ENCODE results near the gene DESI1.
"Not testable (repeated sequence)": the region's sequence is repeated elsewhere in the genome, so short reads cannot be mapped to it uniquely, and the experiment has no call there.

Gene DESI1

DNA sequence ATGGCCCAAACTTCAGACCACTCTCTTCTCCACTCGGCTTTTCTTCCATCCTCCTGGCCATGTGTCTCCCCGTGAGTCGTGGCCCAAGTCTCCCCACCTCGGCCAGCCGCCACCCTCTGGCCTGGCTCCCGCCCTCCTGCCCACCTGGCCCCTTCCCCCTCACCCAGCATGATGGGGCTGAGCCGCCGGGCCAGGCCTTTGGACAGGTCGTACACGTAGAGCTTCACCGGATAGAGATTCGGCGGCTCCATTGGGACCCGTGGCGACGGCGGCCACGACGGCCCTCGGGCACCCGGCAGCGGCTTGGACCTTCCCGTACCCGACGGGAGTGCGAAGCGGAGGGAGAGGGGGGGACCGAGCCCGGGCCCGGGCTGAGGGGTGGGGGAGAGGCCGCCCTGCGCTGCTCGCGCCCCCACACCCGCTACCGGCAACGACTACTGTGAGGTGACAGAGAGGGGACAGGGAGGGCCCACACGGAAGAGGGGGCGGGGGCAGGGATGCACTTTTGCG, at the start of gene DESI1:
Gene DESI1 (minus strand): TSS at position 455 of the 510 bp plus-strand sequence. CDS start 204 bp downstream, at position 251.
- DNase-seq (ENCODE audit: low read depth), result no peak

DNA sequence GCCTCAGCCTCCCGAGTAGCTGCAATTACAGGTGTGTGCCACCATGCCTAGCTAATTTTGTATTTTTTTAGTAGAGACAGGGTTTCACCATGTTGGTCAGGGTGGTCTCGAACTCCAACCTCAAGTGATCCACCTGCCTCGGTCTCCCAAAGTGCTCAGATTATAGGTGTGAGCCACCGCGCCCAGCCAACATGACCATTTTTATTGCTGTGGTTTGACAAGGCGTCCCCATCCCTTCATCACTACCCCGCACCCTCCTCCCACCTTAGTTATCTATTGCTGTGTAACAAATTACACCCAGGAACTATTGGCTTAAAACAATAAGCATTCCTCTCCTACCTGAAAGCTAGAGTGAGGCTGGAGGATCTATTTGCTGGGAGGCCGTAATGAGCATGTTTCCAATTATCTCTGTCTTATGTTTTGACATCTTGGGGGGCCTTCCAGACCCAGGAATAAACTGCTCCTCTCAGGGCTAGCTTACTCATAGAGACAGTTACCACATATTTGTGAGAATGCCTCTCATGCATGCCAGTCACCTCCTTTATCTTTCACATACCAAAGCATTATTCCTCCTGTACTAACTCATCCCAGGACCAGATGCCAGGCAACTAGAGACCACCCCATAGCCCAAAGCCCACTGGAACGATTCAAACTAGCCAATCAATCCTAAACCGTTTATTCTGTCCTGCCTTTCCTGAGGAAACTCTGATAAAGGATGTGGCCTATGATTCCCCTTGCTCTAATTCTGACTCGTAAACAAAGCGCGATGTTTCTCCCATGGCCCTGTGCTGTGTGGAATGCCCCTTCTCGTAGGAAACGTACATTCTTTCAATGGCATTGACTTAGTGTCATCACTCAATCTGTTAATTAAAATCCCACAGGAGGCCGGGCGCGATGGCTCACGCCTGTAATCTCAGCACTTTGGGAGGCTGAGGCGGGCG, 48.4 kb upstream of the DESI1 start:
- DNase-seq (ENCODE audit: low read depth), result no peak

DNA sequence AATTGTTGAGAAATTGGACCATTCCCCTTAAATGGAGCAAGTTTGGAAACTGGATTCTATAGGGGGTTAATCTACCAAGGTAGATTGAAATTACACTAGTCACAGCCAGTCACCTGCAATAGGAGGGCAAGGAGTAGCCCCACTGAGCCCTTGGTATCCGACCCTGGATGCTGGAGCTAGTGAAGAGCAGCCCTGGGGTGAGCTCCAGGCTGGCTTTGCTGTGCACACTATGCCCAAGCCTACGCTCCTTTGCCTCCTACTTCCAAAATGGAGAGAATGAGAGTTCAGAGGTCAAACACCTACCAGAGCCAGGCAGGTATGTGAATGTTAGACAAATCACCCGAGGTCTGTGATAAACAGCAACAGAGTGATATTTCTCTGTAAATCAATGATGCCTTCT, 44.1 kb upstream of the DESI1 start:
- no peak for DNase-seq (ENCODE audit: low read depth)

DNA sequence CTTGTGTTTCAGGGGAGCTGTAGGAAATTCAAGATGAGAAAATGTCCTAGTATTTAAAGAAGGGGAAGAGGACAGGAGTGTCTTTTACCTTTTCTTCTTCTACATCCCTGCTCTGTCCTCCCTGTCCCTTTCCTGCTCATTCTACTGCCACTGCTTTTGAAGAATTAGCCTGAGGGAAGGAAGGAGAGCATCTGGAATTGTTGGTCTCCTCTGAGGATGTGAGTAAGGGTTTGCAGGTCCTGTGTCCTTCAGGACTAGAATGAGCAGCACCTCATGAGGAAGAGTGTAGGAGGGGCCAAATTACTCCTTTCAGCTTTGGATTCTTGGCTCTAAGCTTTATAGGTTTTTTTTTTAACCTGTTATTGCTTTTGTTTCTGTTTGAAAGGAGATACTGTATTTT, 43.6 kb upstream of the DESI1 start:
- no peak for DNase-seq (ENCODE audit: low read depth)

DNA sequence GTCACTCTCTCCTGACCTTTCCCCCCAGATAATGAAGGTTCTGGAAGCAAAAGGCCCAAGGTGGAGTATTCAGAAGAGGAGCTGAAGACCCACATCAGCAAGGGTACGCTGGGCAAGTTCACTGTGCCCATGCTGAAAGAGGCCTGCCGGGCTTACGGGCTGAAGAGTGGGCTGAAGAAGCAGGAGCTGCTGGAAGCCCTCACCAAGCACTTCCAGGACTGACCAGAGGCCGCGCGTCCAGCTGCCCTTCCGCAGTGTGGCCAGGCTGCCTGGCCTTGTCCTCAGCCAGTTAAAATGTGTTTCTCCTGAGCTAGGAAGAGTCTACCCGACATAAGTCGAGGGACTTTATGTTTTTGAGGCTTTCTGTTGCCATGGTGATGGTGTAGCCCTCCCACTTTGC, 42.8 kb upstream of the DESI1 start:
- DNase-seq (ENCODE audit: low read depth), result not testable (repeated sequence)

DNA sequence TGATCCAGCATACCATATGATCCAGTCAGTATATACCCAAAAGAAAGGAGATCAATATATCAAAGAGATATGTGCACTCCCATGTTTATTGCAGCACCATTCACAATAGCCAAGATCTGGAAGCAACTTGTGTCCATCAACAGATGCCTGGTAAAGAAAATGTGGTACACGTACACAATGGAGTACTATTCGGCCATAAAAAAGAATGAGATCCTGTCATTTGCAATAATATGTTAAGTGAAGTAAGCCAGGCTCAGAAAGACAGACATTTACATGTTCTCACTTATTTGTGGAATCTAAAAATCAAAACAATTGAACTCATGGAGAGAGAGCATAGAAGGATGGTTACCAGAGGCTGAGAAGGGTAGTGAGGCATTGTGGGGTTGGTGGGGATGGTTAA, 40.9 kb upstream of the DESI1 start:
- no peak for DNase-seq (ENCODE audit: low read depth)

DNA sequence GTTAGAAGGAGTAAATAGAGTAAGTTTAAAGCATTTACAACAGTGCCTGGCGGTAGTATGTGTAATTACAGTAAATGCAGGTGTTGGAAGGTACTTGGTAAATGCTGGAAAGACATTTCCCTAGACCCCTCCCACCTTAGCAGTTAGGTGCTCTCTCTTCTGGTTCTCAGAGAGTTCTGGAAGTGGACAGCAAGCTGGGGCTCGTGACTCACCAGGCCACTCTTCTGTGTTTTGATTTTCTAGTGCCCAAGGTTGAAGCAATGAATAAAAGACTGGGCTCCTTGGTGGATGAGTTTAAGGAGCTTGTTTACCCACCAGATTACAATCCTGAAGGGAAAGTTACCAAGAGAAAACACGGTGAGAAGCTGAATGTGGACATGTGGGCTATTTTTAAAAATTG, 40.2 kb upstream of the DESI1 start:
- DNase-seq (ENCODE audit: low read depth), result no peak

DNA sequence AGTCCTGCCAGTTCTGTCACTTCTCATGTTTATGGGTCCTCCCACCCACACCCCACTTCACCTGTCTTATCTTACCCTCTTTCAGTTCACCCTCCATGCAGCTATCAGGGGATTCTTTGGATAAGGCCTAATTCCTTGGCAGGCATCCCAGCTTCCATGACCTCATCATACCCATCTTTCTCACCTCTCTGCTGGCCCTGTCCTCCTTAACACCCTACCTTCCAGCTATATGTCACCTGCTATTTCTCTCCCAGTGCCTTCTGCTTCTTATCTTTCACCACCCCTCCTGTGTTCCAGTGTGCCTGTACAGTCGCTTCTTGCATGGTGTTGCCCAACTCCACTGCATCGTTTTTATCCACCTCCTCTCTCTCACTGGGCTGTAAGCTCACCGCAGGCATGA, 39.6 kb upstream of the DESI1 start:
- DNase-seq (ENCODE audit: low read depth), result no peak

DNA sequence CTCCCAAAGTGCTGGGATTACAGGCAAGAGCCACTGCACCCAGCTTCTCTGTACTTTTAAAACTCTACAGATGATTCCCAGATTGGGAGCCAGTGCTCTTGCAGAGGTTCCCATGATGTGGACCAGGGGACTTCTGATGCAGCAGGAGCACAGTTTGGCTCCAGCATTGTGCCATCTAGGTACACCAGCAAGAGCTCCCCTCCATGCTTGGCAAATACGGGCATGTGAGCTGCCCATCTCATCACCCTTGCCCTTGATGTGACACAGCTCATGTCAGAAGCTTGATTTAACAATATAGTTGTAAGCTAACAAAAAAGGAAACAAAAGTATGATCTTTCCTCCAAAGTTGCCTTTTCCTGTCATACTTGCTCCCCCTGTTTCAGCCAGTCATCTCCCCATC, 39.1 kb upstream of the DESI1 start:
- DNase-seq (ENCODE audit: low read depth), result no peak

DNA sequence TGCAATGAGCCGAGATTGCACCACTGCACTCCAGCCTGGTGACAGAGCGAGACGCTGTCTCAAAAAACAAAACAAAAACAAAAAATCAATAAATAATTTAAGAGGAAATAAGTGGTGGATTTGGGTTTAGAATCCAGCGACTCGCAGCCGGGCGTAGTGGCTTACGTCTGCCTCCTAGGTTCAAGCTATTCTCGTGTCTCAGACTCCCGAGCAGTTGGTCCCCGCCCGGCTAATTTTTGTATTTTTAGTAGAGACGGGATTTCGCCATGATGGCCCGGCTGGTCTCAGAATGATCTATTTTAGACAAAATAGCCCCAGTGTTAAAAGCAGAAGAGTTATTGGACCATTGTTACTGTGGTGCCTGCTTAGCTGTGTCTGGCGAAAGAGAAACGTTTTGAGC, 38.0 kb upstream of the DESI1 start:
- no peak for DNase-seq (ENCODE audit: low read depth)

DNA sequence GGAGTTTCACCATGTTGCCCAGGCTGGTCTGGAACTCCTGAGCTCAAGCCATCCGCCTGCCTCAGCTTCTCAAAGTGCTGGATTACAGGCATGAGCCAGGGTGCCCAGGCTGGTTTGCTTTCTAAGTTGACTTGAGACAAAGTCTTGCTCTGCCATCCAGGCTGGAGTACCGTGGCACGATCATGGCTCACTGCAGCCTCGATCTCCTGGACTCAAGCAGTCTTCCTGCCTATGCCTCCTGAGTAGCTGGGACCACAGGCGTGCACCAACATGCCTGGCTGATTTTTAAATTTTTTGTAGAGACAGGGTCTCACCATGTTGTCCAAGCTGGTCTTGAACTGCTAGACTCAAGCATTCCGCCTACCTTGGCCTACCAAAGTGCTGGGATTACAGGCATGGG, 36.9 kb upstream of the DESI1 start:
- no peak for DNase-seq (ENCODE audit: low read depth)

DNA sequence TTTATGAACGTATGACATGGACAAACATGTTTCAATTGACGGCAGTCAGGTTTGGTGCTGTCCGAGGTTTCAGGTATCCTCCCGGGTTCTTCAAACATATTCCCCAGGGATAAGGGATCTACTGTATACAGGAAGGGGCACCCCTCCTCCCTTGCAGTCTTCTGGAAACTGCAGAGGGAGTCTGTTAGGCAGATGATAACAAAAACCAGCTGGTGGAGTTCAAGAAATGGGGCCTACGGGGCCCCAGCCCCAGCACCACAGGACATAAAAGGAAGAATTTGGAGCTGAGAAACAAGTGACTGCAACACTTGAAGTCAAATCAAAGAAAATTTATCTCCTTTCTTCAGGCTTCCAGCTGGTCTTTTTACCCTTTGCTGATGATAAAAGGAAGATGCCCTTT, 35.7 kb upstream of the DESI1 start:
- no peak for DNase-seq (ENCODE audit: low read depth)

DNA sequence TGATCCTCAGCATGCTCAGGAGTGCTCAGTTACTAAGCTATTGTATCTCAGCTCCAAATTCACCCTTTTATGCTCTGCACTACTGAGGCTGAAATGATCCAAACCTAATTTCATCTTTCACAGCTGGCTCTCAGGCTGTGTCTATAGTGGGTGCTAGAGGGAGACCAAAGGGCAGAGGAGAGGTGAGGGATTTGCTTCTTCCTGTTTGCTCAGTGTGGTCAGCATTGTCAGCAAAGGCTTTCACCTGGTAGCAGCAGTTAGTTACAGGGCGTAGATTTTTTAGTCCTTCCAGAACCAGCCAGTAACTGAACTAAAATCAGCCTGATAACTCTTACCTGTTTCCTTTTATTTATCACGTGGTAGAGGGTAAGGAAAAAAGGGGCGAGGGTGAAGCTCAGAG, 33.5 kb upstream of the DESI1 start:
- DNase-seq (ENCODE audit: low read depth), result no peak

DNA sequence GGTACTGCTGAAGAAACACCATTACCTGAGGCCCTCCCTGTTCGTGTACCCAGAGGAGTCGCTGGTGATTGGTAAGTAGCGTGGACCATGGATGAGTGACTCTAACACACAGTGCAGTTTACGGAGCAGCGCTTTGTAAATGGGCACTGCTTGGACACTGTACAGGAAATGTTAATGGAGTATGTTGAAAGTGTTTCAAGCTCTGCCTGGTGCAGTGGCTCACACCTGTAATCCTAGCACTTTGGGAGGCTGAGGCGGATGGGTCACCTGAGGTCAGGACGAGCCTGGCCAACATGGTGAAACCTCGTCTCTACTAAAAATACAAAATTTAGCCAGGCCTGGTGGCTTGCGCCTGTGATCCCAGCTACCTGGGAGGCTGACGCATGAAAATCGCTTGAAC, 30.0 kb upstream of the DESI1 start:
- DNase-seq (ENCODE audit: low read depth), result no peak

DNA sequence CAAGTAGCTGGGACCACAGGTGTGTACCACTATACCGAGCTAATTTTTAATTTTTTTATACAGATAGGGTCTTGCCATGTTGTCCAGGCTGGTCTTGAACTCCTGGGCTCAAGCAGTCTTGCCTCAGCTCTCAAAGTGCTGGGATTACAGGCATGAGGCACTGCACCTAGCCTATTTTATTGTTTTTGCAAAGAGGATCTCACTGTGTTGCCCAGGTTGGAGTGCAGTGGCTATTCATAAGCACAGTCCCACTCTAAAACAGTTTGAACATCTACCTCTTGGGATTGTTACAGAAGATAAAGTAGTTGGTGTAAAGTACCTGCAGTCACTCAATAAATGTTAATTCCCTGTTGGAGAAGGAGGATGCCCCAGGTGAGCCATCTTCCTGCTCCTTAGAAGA, 29.4 kb upstream of the DESI1 start:
- DNase-seq (ENCODE audit: low read depth), result no peak

DNA sequence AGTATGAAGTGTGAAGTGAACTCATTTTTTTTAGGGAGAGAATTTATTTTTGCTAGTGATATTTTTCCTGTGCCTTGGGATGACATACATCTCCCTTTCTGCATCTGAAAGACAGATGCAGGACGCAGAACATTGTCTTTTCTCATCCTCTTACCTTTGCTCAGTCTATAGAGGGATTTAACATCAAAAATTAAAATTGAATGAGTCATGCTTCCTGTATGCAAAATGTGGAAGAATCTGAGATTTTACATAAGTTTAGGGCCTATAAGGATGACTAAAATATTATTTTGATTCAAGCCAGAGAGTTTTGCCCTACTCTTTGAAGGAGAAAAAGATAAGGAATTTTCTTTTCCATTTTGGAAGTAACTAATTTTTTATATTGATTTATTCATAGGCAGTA, 27.6 kb upstream of the DESI1 start:
- DNase-seq (ENCODE audit: low read depth), result no peak

DNA sequence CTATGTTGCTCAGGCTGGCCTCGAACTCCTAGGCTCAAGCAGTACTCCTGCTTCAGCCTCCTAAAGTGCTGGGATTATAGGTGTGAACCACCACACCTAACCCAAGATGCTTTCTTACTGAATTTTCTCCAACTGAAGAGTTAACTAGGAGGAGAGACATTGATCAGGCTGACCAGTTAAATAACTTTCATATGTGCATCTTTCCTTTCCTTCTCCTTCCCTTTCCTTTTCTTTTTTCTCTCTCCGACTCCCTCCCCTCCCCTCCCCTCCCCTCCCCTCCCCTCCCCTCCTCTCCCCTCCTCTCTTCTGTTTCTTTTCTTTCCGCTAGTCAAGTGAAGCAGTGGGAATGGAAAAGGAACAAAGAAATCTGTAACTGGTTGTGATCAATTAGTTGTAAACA, 26.9 kb upstream of the DESI1 start:
- DNase-seq (ENCODE audit: low read depth), result no peak

DNA sequence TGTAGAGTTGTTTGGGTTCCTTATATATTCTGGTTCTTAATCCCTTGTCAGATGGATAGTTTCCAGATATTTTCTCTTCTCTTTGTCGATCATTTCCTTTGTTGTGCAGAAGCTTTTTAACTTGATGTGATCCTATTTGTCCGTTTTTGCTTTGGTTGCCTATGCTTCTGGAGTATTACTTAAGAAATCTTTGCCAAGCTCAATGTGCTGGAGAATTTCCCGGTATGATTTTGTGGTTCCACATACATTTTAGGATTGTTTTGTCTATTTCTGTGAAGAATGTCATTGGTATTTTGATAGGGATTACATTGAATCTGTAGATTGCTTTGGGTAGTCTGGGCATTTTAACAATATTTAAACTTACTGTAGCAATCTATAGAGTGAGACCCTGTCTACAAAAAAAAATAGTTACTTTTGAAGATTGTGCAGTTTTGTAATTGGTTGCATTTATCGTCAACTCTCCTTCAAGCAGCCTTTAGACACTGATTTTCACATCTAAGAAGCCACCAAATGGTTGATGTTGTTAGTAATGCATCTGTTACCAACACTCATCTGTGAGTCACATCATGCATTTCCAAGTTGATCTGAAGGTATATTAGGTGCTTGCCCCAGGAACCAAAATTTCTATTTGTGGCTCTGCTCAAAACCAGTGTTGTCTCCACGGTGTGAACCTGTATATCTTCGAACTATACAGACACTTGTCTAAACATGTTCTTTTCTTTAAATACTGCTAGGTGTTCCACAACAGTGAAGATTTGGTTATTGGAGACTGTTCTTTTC, 21.7 kb upstream of the DESI1 start:
- no peak for DNase-seq (ENCODE audit: low read depth)

DNA sequence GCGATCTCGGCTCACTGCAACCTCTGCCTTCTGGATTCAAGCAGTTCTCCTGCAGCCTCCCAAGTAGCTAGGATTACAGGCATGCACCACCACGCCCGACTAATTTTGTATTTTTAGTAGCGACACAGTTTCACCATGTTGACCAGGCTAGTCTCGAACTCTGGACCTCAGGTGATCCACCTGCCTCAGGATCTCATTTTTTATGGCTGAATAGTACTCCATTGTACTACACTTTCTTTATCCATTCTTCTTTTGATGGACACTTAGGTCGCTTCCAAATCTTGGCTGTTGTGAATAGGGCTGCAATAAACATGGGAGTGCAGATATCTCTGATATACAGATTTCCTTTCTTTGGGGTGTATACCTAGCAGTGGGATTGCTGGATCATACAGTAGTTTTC, 21.0 kb upstream of the DESI1 start:
- DNase-seq (ENCODE audit: low read depth), result no peak

DNA sequence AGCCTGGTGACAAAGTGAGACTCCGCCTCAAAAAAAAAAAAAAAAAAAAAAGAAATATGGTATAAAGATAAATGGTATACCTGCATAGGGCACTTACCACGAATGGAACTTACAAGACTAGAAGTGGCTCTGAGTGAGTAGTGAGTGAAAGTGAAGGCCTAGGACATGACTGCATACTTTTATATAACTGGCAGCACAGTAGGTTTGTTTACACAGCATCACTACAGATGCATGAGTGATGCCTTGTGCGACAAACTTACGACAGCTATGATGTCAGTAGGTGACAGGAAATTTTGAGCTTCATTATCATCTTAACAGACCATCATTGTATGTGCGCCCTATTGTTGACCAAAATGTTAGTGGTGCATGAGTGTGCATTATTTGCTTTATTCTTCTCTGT, 17.9 kb upstream of the DESI1 start:
- no peak for DNase-seq (ENCODE audit: low read depth)

DNA sequence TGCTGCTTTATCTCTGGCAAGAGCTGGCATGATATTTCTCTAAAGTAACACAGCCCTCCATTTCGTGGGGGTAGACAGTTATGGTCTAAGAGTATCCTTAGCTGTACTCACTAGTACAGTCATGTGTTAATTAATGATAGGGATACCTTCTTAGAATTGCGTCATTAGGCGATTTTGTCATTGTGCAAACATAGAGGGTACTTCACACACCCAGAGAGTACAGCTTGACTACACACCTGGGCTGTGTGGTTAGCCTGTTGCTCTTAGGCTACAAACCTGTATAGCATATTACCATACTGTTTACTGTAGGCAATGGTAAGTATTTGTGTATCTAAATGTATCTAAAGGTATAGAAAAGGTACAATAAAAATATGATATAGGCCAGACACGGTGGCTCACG, 17.3 kb upstream of the DESI1 start:
- DNase-seq (ENCODE audit: low read depth), result no peak

DNA sequence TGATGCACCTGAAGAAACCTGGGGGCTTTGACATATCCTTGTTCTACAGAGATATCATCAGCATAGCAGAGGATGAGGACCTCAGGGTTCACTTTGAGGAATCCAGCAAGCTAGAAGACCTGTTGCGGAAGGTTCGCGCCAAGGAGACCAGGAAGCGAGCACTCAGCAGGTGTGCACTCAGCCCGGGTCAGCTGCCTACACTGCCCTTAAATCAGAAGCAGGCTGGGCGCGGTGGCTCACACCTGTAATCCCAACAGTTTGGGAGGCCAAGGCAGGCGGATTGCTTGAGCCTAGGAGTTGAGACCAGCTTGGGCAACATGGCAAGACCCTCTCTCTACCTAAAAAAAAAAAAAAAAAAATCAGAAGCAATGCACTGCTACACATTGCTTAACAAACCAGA, 16.8 kb upstream of the DESI1 start:
- DNase-seq (ENCODE audit: low read depth), result not testable (repeated sequence)

DNA sequence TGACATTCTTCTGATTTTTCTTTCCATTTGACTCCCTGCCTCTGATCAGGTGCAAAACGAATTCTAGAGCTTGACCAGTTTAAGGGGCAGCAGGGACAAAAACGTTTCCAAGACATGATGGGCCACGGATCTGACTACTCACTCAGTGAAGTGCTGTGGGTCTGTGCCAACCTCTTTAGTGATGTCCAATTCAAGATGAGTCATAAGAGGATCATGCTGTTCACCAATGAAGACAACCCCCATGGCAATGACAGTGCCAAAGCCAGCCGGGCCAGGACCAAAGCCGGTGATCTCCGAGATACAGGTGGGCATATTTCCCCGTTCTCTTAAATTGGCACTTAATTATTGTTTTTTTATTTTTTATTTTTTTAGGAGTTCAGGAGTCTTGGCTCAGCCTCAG, 15.6 kb upstream of the DESI1 start:
- no peak for DNase-seq (ENCODE audit: low read depth)

Data from CMK (cell line).